Measurements from ENCODE around the gene GAA. TPM values are rescaled to one million over a fixed set of nuclear protein-coding genes. Genes with fewer than 3 reads are reported as not detected.

GAA gene
- total RNA-seq, 1 donor from 2014 or later = 8.9 TPM

DNA sequence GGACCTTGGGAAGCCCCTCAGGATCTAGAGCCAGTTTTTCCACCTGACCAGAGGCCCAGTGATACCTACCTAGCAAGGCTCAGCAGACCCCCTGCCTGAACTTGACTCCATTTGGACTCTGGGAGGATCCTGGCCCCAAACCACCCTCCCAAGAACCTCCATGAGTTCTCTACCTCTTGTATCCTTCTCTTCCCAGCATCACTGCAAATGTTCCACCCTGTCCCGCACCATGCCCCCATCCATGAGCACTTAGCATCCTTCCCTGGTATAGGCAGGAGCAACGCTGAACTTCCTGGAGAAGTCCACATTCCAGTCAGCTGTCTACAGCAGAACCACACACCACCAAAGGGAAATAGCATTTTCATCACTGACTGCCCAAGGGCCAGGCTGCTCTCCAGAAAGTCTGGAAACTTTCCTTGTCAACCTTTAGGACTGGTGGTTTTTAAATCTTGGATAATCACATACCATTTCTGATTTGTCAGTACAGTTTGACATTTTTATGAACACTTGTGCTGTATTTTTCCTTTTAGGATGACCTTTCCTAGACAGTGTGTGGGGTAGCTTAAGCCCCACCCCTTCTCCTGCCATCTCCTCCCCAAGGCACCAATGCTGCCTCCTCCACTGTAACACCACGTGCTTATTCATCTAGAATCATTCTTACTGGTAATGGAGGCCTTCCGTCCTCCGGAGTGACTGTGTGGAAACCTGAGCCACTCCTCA, 31.7 kb downstream of the GAA start:
- no peak for DNase-seq (ENCODE audit: low read depth)
- no peak overlapping the region for H3K4me3 ChIP-seq (ENCODE audit: low read depth, low read length)
- no peak for TF ChIP-seq CTCF (conservative IDR thresholded peaks at IDR 0.05; ENCODE audit: low read depth, low read length)

DNA sequence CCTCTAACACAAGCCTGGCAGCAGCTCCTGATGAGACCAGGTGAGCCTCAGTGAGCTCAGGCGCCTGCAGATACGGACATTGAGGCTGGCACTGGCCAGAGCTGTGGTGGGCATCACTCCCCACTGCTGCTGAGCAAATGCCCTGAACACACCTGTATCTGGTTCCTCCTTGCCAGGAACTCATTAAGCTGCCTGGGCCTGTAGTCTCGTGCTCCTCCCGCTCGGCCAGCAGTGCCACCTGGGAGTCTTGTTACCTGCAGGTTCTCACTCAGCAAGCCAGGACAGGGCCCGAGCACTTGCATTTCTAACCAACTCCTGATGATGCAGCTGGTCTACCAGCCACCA, 32.2 kb downstream of the GAA start:
- no peak for DNase-seq (ENCODE audit: low read depth)
- TF ChIP-seq CTCF (conservative IDR thresholded peaks at IDR 0.05; ENCODE audit: low read depth, low read length) = no peak
- no peak overlapping the region for H3K4me3 ChIP-seq (ENCODE audit: low read depth, low read length)

GRCh38 chr17:80137131-80137530, 35.8 kb downstream of the GAA start:
- DNase-seq (ENCODE audit: low read depth) = no peak
- TF ChIP-seq CTCF (conservative IDR thresholded peaks at IDR 0.05; ENCODE audit: low read depth, low read length) = no peak
- H3K4me3 ChIP-seq (ENCODE audit: low read depth, low read length) = no peak overlapping the region

DNA sequence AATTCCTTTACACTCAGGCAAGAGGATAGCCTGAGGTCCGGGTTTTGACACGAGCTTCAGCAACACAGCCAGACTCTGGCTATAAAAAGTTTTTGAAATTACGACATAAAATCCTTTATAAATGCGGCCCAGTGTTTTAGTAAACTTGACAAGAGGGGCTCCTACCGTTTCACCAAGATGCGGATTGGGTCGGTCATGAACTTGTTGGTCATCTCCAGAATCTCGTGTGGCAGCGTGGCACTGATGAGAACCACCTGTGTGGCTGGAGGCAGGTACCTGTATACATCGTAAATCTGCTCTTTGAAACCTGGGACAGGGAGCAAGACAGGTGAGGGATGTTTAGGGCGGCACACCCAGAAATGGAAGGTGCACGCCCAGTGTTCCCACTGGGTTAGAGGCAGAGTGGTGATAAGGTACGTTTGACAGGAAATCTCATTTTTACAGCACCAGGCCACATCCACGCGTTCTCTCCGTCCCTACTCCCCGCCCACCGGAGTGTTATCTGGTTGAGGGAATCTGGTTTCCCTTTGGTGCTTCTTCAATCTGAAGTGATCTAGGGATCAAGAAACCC, 37.6 kb downstream of the GAA start:
- no peak for TF ChIP-seq CTCF (conservative IDR thresholded peaks at IDR 0.05; ENCODE audit: low read depth, low read length)
- no peak overlapping the region for H3K4me3 ChIP-seq (ENCODE audit: low read depth, low read length)
- no peak for DNase-seq (ENCODE audit: low read depth)

GRCh38 chr17:80141463-80142165, 40.2 kb downstream of the GAA start:
- no peak overlapping the region for H3K4me3 ChIP-seq (ENCODE audit: low read depth, low read length)
- no peak for TF ChIP-seq CTCF (conservative IDR thresholded peaks at IDR 0.05; ENCODE audit: low read depth, low read length)
- no peak for DNase-seq (ENCODE audit: low read depth)

DNA sequence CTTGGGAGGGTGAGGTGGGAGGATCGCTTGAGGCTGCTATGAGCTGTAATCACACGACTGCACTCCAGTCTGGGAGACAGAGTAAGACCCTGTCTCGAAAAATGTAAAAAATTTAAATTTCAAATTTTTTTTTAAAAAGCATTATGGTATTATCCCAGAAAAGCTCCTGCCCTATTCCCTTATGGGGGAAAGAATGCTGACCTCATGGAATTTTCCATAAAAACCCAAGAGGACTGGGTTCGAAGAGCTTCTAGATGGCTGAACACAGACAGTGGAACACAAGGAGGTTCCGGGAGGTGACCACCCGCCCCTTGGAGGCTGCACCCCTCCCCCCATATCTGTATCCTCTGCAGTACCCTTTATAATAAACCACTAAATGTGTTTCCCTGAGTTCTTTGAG, 41.5 kb downstream of the GAA start:
- H3K4me3 ChIP-seq (ENCODE audit: low read depth, low read length) = no peak overlapping the region
- no peak for TF ChIP-seq CTCF (conservative IDR thresholded peaks at IDR 0.05; ENCODE audit: low read depth, low read length)
- no peak for DNase-seq (ENCODE audit: low read depth)

All from epithelial cell of proximal tubule (primary cell).